OCI-LY1 (cell line): ENCODE data around the gene WNT2B.

Experiments
- CTCF ChIP-seq: fragments of 200-600 bp; sonication (generic), shearing (Covaris generic); IDR thresholded peaks from 2 replicates; pipeline ENCODE4 v1.5.1; 2017; ENCODE audit warnings: mild to moderate bottlenecking, antibody characterized with exemption, low read length, moderate library complexity, mixed read lengths
- EZH2 ChIP-seq: fragments of 200-600 bp; sonication (generic), shearing (Covaris generic); IDR thresholded peaks from 2 replicates; pipeline ENCODE4 v1.8.0; 2017; ENCODE audit warnings: borderline replicate concordance, mixed run types, mild to moderate bottlenecking, antibody characterized with exemption, low read length, moderate library complexity, mixed read lengths

GRCh38 chr1:112542206-112542973 is 33.6 kb downstream of the WNT2B start:
- no peak for TF ChIP-seq CTCF
- TF ChIP-seq EZH2, result no peak
